Measurements from ENCODE around the gene RUBCNL. TPM values are rescaled to one million over a fixed set of nuclear protein-coding genes. Genes with fewer than 3 reads are reported as not detected.
"Not testable (repeated sequence)": the region's sequence is repeated elsewhere in the genome, so short reads cannot be mapped to it uniquely, and the experiment has no call there.

The RUBCNL gene, protein sequence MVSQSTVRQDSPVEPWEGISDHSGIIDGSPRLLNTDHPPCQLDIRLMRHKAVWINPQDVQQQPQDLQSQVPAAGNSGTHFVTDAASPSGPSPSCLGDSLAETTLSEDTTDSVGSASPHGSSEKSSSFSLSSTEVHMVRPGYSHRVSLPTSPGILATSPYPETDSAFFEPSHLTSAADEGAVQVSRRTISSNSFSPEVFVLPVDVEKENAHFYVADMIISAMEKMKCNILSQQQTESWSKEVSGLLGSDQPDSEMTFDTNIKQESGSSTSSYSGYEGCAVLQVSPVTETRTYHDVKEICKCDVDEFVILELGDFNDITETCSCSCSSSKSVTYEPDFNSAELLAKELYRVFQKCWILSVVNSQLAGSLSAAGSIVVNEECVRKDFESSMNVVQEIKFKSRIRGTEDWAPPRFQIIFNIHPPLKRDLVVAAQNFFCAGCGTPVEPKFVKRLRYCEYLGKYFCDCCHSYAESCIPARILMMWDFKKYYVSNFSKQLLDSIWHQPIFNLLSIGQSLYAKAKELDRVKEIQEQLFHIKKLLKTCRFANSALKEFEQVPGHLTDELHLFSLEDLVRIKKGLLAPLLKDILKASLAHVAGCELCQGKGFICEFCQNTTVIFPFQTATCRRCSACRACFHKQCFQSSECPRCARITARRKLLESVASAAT
- 0.10 and 0.52 TPM in 2 replicates for total RNA-seq

DNA sequence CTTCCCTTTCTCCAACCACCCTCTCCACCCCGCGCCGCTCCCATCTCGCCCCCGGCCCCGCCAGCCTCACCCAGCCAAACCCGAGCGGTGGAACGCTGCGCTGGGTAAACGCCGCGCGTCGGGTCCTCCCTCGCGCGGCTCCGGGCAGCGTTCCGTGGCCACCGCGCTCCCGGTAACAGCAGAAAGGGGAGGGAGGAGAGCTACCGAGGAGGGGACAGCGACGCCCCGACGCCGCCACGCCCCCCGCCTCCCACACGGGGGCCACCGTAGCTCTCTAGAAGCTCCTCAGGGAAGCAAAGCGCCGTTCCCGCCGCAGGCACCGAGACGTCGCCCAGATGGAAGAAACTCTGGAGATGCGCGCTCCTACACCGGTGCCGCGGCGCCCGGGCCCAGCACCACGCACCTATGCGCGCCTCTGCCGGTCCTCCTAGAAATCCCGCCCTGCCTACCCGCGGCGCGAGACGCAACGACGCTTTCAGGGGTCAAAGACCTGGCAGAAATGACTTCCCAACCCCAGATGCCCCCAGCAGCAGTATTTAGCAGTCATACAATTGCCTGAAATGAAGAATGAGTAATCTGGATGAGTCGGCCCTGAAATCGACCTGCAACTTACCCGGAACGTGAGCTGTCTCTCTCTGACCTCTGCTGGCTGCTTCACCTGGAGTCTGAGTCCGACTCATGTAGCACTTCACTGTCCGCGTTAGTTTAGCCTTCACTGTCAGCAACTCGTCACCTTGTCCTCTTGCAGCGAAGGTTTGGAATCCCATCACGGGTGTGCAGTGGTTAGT, at the start of gene RUBCNL:
RUBCNL (minus strand) TSS at position 189 of the 788 bp plus-strand sequence. CDS start 14,777 bp downstream, outside the sequence.
- DNase-seq (ENCODE audit: low read depth): peak; percentile 56

DNA sequence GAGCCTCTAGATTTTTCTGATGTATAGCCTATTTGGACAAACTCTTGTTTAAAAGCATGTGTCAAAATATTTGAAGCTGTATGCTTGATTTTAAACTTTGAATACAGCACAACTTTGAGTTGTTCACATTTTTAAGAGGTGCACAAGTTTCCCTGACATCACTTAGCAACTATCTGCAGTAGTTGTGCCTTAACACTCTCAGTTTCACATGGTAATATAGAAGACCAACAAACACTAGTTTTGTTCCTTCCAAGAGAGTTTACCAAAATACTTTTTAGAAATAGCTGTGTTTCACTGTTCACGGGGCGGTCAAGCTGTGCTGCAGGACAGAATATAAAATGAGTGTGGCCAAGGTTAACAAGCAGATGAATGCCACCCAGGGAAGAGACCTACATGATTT, 42.5 kb upstream of the RUBCNL start:
- DNase-seq (ENCODE audit: low read depth): not testable (repeated sequence)

DNA sequence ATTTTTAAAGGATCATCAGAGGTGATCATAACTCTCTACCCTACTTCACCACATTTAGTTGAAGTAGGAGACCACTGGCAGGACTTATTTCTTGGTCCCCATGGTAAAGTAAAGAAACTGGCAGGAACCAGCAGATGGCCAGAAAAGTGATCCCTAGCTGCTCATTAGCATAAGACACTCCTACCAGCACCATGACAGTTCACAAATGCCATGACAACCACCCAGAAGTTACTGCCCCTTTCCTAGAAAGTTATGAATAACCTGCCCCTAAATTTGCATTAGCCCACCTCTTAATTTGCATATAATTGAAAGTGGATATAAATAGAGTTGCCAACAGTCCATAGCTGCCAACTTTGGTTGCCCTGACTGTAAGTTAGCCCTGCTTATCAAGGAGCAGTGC, 18.4 kb upstream of the RUBCNL start:
- DNase-seq (ENCODE audit: low read depth): no peak

DNA sequence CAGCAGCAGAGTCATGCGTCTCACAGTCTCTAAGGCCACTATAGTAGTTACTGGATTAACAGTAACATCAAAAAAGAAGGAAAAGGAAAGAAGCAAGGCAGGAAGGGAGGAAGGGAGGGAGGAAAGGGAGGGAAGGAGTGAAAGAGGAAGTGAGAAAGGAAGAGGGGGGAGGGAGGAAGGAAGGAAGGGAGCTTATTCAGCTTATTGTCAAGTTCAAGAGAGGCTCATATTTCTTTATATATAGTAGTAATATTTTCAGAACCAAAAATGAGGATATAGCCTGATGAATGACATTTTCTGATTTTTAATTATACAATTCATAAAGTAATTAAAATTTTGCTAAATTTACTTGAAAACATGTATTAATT, 17.7 kb upstream of the RUBCNL start:
- no peak for DNase-seq (ENCODE audit: low read depth)

DNA sequence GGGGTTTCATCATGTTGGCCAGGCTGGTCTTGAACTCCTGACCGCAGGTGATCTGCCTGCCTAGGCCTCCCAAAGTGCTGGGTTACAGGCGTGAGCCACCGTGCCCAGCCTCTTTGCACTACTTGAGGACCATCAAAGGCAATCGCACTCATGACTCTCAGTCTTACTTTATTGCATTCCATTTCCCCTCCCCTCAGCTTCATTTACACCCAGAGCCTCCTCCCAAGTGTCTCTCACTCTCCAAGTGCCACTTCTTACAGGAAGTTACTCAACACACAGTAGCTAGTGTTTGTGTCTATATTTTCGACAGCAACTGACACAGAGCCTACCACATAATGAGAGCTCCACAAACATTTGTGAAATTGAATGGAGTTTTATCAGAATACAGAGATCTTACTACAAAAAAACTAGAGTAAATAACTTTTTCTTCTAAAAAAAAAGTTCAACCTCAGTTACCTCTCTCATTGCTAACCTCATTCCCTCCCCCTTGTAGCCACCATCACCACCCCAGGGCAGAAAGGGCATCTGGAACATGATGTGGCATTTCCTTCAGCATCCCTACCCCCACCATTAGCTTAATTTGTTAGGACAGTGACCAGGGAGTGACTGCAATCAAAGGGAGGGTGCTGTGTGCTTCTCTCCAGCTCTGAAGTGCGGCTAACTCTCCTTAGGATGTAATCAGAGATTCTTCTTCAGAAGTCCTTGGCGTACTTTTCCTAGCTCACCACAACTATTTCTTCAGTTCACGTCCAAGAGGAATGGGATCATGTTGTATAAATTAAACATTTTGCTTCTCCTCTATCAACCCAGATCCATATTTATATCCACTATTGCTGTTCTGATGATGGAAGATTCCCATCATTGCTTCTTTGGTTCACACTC, 17.0 kb upstream of the RUBCNL start:
- DNase-seq (ENCODE audit: low read depth): no peak

DNA sequence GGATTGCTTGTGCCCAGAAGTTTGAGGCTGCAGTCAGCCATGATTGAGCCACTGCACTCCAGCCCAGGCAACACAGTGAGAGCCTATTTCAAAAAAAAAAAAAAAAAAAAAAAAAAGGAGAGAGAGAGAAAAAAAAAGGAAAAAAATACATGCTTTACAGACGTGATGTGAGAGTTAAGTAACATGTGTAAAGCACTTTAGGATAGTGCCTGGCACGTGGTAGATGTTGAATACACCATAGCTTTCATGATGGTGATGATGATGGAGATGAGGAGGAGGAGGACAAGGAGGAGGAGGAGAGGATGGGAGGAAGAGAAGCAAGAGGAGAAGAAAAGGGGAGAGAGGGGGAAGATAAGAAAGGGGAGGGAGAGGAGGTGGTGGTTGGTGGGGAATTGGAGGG, 15.1 kb upstream of the RUBCNL start:
- DNase-seq (ENCODE audit: low read depth): no peak

DNA sequence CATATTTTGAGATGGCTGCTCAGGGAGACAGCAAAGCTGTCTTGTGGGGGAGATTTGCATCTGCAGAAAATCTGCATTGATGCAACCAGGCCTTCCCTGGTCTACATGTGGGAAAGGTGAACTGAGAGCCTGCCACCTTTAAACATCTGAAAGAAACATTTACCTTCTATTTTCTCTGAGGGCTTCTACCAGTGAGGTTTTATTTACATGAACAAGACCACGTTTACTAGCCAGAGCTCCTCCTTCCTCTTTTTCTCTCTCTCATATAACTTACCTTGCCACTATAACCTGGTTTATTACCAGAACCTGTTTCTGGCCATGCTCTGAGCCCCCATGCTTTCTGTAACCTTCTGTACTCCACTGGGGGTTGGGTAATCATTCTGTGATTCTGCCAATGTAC, 14.4 kb upstream of the RUBCNL start:
- no peak for DNase-seq (ENCODE audit: low read depth)

DNA sequence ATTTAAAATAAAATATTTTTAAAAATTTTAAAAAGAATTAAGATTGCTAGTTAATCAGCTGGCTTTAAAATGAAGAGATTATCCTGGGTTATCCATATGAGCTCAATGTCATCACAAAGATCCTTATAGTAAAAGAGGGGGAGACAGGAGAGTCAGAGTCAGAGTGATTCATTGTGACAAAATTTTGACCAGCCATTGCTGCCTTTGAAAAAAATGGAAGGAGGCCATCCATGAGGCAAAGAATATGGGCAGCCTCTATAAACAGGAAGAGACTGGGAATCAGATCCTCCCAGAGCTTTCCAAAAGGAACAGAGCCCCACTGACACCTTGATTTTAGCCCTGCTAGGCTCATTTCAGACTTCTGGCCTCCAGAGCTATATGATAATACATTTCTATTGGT, 9.3 kb upstream of the RUBCNL start:
- DNase-seq (ENCODE audit: low read depth): no peak

DNA sequence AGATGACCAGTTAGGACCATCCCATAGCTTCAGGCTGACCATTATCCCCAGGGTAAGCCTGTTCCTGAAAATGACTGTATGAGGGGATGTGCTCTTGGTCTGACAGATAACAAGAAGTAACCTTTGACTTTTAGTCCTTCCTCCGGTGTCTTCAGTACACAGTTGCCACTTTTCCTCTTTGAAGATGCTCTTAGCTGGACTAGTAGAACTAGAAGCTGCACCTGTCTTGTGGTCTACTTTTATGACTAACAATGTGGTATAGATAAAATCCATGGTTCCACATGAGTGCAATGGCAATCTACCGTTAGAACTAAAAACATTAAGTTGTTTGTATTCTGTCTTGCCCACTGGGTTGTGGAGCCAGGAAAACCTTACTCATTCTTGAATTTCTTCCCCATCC, 5.9 kb upstream of the RUBCNL start:
- DNase-seq (ENCODE audit: low read depth): peak; percentile 90

DNA sequence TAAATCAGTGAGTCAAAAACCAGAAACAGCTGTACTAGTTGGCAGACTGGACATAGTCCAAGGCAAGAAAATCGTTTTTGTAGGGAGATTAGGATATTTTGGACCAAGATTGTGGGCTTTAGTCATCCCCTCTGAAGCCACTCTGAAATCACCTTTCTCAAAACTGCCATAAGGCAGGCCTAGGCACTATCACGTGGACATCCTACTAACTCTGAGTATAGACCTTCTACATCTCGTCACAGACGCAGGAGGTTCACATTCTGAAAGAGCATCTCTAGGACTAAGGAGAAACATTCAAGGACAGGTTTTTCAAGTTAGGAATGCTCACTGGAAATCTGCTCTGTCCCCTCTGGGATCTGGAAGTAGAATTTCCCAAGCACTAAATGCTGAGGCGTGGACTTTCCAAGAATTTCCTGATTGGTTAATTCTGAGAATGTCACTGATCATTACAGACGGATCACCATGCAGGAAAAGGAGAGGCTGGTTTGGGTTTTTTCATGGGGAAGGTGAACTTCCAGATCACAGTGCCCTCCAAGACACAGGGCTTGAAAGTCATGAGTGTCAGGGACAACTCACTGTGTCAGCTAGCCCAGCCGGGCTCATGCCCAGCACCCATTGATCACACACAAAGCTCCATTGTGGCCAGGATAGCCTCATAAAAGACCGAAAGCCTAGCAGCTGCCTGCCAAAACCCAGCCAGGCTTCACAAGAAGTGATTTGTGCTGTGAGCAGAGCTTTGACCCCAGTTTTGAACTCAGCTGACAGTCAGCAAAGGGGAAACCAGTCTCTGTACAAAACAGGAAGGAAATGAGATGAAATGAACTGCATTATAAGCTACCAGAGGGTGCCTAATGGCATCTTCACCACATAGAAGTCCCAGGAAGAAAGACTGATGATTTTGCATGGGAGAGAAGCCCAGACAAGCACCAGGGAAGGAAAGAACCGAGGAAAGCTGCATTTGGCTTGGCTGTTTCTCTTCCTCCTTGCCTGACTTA, 2.7 kb upstream of the RUBCNL start:
- peak; percentile 80 for DNase-seq (ENCODE audit: low read depth)

DNA sequence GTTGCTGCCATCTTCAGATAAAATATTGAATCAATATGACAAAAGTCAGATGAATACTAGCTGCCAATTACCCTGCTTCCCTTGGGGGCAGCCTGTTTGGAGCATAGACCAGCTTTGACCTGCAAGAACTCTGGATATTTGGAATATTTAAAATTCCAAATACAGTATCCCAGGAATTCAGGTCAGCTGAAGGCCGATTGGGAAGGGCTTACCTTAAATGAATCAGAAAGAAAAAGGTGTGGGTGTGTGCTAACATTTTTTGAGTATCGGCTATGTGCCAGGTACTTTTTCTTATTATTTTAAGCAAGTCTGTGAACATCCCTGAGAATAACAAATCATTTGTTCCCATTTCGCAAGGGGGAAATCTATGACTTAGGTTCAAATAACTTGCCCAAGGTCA, 1.8 kb upstream of the RUBCNL start:
- DNase-seq (ENCODE audit: low read depth): peak; percentile 77

DNA sequence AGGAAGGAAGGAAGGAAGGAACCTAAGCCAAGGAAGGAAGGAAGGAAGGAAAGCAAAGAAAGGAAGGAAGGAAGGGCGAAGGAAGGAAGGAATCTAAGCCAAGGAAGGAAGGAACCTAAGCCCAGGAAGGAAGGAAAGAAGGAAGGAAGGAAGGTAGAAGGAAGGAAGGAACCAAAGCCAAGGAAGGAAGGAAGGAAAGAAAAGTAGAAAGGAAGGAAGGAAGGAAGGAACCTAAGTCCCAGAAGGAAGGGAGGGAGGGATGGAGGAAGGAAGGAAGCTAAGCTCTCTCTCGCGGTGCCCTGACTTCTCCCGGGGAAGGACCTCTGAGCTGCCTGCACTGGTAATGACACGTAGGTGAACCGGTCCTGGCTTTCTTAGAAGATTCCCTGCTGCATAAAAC, 1.3 kb upstream of the RUBCNL start:
- DNase-seq (ENCODE audit: low read depth): no peak

DNA sequence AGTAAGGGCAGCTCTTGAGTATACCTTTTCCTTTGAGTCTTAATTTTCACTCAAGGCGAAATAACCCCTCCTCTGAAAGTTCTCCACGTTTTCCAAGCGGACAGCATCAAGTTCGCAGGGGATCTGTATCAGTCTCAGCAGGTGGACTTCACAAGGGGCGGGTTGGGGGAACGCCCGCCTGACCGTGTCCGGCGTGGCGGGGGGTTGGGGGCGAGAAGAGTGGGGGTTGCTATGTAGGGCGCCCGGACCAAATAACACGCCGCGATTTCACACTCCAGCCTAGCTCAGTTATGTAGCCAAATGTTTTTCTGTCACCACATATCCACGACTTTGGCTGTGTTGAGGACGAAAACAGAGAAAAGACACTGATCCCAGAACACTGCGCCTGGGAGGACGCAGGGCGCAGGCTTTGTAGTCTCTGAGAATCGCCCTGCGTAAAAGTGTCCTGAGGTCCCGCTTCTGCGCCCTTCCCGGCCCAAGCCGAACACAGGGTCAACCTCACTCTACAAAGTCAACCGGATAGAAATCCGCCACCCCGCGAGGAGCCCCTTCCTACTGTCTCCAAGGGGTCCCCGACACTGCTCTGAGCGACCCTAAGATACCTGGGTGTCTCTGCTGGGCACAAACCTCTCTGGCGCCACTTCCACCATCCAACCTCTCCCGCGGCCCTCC, 524 bp downstream of the RUBCNL start:
- DNase-seq (ENCODE audit: low read depth): no peak

DNA sequence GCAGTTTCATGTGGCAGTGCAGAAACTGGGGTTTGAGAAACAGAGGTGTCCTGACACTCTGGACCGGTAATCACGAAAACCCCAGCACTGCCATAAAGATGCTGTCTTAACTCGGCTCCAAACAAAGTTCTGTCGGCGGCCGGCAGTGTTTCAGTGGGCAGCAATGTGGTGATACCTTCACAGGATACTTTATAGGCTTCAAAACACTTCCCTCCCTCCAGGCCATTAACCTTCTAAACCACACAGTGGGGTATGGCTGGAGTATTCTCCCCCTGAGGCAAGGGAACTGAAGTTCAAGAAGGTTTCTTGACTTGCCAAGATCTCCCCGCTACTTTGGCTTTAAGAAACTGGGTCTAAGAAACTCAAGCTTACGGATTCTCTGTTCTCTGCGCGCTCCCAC, 1.1 kb downstream of the RUBCNL start:
- DNase-seq (ENCODE audit: low read depth): no peak

DNA sequence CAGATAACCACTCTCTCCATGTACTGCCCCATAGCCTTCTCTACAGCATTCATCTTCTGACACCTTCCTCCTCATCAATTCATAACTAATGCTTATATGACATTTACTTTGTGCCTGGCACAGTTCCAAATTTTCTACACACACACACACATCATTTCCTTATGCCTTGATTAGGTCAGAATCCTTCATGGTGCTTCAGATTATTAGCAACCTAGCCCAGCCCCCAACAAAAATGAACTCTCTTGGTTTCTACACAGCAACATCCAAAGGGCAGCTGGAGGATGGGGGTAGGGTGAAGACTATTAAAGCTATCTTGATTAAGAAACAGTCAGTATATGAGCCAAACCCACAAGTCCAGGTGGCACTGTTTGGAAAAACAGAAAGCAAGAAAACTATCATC, 3.7 kb downstream of the RUBCNL start:
- DNase-seq (ENCODE audit: low read depth): no peak

DNA sequence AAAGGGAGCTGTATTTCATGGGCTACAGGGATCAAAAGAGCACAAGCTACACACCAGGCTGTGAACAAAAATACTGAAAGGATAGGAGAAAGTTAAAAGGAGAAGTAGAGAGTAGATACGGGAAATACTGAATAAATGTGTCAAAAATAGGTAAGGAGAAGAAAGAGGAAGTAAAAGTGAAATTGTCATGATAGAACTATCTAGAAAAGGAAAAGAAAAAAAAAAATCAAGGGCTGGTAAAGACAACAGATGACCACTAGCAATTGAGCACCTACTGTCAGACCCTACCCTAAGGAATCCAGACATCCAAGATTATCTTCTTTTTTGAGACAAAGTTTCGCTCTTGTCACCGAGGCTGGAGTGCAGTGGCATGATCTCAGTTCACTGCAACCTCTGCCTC, 4.8 kb downstream of the RUBCNL start:
- no peak for DNase-seq (ENCODE audit: low read depth)

DNA sequence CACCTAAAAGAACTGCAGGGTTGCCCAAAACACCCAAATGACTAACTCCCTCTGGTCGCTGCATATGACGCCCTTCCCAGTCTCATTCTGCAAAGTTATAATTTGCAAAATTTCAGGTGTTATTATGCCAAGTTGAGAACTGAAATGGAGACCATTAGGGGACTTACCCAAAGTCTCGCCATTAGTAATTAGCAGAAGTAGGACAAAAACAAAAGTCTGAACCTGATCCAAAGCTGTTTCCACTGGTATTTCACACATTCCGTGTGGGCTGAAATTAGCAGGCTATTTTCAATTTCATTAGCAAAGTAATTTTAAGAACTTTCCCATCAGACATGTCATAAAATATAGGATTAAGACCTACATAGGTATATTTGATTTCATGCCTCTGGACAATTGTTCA, 6.8 kb downstream of the RUBCNL start:
- no peak for DNase-seq (ENCODE audit: low read depth)

DNA sequence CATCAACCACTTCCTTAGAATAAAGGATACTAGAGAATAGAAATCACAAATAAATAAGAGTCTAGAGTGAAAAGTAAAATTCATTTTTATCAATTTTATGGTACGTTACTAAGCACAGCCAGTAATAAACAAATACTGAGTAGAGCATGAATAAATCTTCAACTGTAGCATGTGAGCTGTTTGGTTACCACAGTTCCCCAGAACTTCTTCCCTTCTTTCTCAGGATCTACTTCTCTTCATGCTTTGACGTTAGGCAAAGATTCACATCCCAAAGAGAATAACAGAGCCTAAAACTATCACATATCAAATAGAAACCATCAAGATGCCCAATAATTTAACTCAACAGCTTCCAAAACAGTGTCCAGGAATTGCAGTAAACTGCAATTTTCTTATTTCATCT, 7.4 kb downstream of the RUBCNL start:
- DNase-seq (ENCODE audit: low read depth): no peak

DNA sequence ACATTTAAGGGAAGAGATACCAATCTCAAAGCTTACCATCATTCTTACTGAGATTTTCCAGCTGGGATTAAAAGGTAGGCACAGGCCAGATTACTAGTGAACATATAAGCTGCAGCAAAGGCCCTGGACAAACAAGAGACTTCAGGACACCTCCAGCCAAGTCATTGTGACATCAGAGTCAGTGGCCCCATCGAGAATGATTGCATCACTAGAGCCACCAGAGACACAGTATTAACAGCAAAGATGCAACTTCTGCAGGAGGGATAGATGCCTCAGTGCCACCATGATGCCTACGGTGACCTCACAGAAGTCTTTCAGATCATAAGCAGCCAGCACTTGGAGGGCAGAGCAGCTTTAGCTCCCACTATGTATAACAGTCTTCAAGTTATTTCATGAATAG, 8.6 kb downstream of the RUBCNL start:
- no peak for DNase-seq (ENCODE audit: low read depth)

DNA sequence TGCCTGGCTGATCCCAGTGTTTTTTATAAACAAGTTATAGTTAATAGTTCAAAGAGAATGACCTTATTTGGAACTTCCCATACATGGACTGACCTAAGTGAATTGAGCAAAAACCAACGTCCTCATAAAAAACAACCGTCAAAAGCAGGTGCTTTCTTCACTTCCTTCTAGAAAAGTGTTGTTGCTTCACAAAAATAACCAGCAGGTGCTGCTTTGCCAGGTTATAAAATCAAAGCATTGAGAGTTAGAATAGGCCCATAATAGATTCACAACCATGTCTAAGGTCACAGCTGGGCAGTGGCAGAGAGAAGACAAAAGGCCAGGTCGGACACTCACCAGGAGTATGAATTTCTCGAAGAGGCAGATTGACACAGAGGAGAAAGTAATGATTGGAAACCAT, 9.5 kb downstream of the RUBCNL start:
- DNase-seq (ENCODE audit: low read depth): no peak
